HepG2 (cell line): ENCODE results near the gene PDE4D. TPM values are rescaled to one million over a fixed set of nuclear protein-coding genes. Genes with fewer than 3 reads are reported as not detected.

ENCODE experiments used
- ATAC-seq: fragments of 200-7000 bp; cut with Tn5 transposase; 3 replicates; pipeline ENCODE4 v1.9.1; 2020; ENCODE audit warnings: mild to moderate bottlenecking, moderate library complexity
- BruUV-seq: library from RNA; stranded (reverse); fragments of 400-500 nt; replicated peaks from 2 replicates; lab custom pipeline; 2021; lab: Mats Ljungman, UMichigan
- CTCF ChIA-PET: fragments of 300-600 bp; formaldehyde crosslinking; extraction: SDS; loops from one replicate; lab custom pipeline; 2021; ENCODE audit warnings: low total read pairs, inconsistent platforms, low intra/inter-chr PET ratio; lab: Yijun Ruan, JAX
- POLR2A ChIA-PET: fragments of 350-600 bp; sonication (Branson Sonifier 250); formaldehyde crosslinking; loops from one replicate; lab custom pipeline; 2020; ENCODE audit warnings: antibody characterized with exemption, inconsistent platforms; lab: Yijun Ruan, JAX
- DNase-seq: peaks from one replicate; pipeline ENCODE4 v3.0.0-alpha.2; 2015; ENCODE audit warnings: low spot score
- FAIRE-seq: peaks from 3 replicates; lab custom pipeline; 2011; peaks lifted over from hg19 to GRCh38; lab: Jason Lieb, UNC
- H2AFZ ChIP-seq: one replicate; pipeline ENCODE4 v1.6.1; 2011; ENCODE audit warnings: low read length, inconsistent platforms
- H3K27ac ChIP-seq: fragments of 300-600 bp; 3 replicates; pipeline ENCODE4 v1.8.0; 2011; ENCODE audit warnings: mixed run types, mild to moderate bottlenecking, mixed read lengths, low read length, inconsistent platforms; ENCODE audit not compliant: insufficient read depth; ENCODE audit errors: extremely low read length
- H3K27me3 ChIP-seq, 2 experiments: fragments of 200-600 bp in 1 of 2; 2 replicates in 1 of 2; 3 replicates in 1 of 2; pipeline versions ENCODE4 v1.6.0 to v1.8.0; 2011; ENCODE audit warnings: low read length in 2 of 2, mild to moderate bottlenecking in 2 of 2, moderate library complexity in 2 of 2, inconsistent platforms in 1 of 2; ENCODE audit not compliant: insufficient read depth in 2 of 2, control insufficient read depth in 1 of 2
- H3K36me3 ChIP-seq, 2 experiments: fragments of 200-600 bp in 1 of 2; replicated peaks in 1 of 2; 2 replicates in 1 of 2; 3 replicates in 1 of 2; pipeline versions ENCODE4 v1.5.1 to v1.8.0; 2011; ENCODE audit warnings: low read length in 2 of 2, inconsistent platforms in 1 of 2; ENCODE audit not compliant: insufficient read depth in 2 of 2, control insufficient read depth in 1 of 2
- H3K4me1 ChIP-seq: 2 replicates; pipeline ENCODE4 v1.5.1; 2012; ENCODE audit warnings: low read length, inconsistent platforms; ENCODE audit not compliant: insufficient read depth
- H3K4me2 ChIP-seq: 2 replicates; pipeline ENCODE4 v1.6.0; 2011; ENCODE audit warnings: low read depth, low read length, inconsistent platforms
- H3K4me3 ChIP-seq, 3 experiments: fragments of 200-600 bp in 1 of 3; sonication (generic), shearing (Covaris generic) in 1 of 3; replicated peaks in 1 of 3; 2 replicates each; pipeline ENCODE4 v1.5.1; 2011 to 2016; ENCODE audit warnings: low read length in 3 of 3, inconsistent platforms in 2 of 3, low read depth in 2 of 3, mild to moderate bottlenecking in 2 of 3, control low read depth in 1 of 3, mixed read lengths in 1 of 3; ENCODE audit not compliant: insufficient read depth in 1 of 3
- H3K79me2 ChIP-seq: one replicate; pipeline ENCODE4 v1.6.1; 2011; ENCODE audit warnings: low read length, inconsistent platforms; ENCODE audit not compliant: insufficient read depth
- H3K9ac ChIP-seq: 2 replicates; pipeline ENCODE4 v1.6.0; 2011; ENCODE audit warnings: mild to moderate bottlenecking, low read depth, low read length, inconsistent platforms; ENCODE audit not compliant: insufficient read depth
- H3K9me3 ChIP-seq: 2 replicates; pipeline ENCODE4 v1.5.1; 2012; ENCODE audit warnings: mild to moderate bottlenecking, low read length
- H4K20me1 ChIP-seq: 2 replicates; pipeline ENCODE4 v1.6.0; 2011; ENCODE audit warnings: inconsistent platforms, mild to moderate bottlenecking, low read length, moderate library complexity; ENCODE audit not compliant: insufficient read depth
- ZNF570 ChIP-seq: sonication (generic); formaldehyde crosslinking; IDR thresholded peaks from 2 replicates; pipeline ENCODE4 v1.4.0; 2020; ENCODE audit warnings: mild to moderate bottlenecking, missing genetic modification reagents, borderline replicate concordance
- ZNF577 ChIP-seq: sonication (generic); formaldehyde crosslinking; IDR thresholded peaks from 2 replicates; pipeline ENCODE4 v1.4.0; 2020; ENCODE audit warnings: mild to moderate bottlenecking, low read depth, missing genetic modification reagents, borderline replicate concordance
- WGBS: methylation state at CpG from one replicate; pipeline ENCODE4 v1.1.6; 2017; ENCODE audit warnings: low lambda C conversion rate; 5-methylcytosine and 5-hydroxymethylcytosine counted together
- in situ Hi-C: cut with HindIII; loops from 2 replicates; pipeline ENCODE4 v1.10.0; 2017; ENCODE audit warnings: low pct_unique_long_range_greater_than_20kb; ENCODE audit not compliant: extremely low pct_ligation_motif_present
- intact Hi-C: fragments of 100-400 bp; cut with micrococcal nuclease; formaldehyde crosslinking; loops from one replicate; pipeline ENCODE4 v1.10.0; 2022; ENCODE audit not compliant: unreplicated experiment
- polyA plus RNA-seq, 8 experiments: library from polyadenylated mRNA; depleted of rRNA in 3 of 8; stranded (reverse) in 7 of 8; unstranded in 1 of 8; fragments of >200 nt; fragmentation: Illumina TruSeq in 4 of 8; extraction: Trizol in 4 of 8; gene quantifications; 2 replicates each; pipeline versions ENCODE4 v1.2.1 to v1.2.3, GENCODE V29; 2011 to 2016; ENCODE audit warnings: low read depth in 4 of 8, missing spikeins in 1 of 8, mixed read lengths in 1 of 8; ENCODE audit not compliant: insufficient read depth in 1 of 8
- total RNA-seq, 5 experiments: library from RNA; depleted of rRNA; stranded (reverse); fragments of >200 nt; fragmentation: Illumina TruSeq; extraction: Trizol; gene quantifications; 2 replicates each; pipeline ENCODE4 v1.2.3, GENCODE V29; 2016; ENCODE audit warnings: low read depth in 1 of 5
- TF ChIP-seq, protein P1 (sequence below), 2 experiments: sonication (generic) in 1 of 2; formaldehyde crosslinking in 1 of 2; IDR thresholded peaks; 2 replicates each; pipeline versions ENCODE4 v1.6.1 to v1.9.0; 2014 to 2022; ENCODE audit warnings: antibody characterized with exemption in 1 of 2, borderline replicate concordance in 1 of 2, inconsistent platforms in 1 of 2, low read depth in 1 of 2, missing genetic modification reagents in 1 of 2
- TF ChIP-seq, protein P2 (sequence below): sonication (generic); formaldehyde crosslinking; conservative IDR thresholded peaks from 2 replicates; pipeline ENCODE4 v1.4.0; 2020; ENCODE audit warnings: missing genetic modification reagents

The PDE4D gene
- total and polyA plus RNA-seq, 2 of the 13 experiments (the other 11 are each of a cell fraction or from before 2014, with no cell fraction given), result 7.0 to 12.2 TPM

DNA sequence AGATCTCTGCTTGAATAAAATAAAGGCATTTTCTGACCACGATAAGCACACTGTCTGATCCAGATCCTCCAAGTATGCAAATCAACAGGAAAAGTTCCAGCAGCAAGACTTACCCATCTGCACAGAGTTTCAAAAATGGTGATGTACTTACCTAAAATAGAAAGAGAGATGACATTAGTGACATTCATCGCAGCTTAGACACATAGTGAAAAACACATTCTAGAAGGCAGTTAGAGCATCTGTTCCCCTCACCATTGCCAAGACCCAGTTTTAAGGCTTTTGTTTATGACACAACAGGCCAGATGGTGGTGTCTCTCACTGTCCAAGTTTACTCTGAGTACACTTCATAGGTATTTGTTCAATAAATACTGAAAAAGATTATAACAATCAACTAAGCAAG, 207.7 kb downstream of the PDE4D start:
- H3K9ac ChIP-seq, result no peak overlapping the region
- FAIRE-seq (no peak), DNase-seq (no peak), ATAC-seq (no peak)
- WGBS, result 94% methylated on average over 2 of the region's 2 CpGs
- in situ Hi-C loops, result no loop called here
- no peaks in the 10 kb centered on the region for H3K9me3 ChIP-seq
- H3K27me3 ChIP-seq, result no peaks in the 10 kb centered on the region
- no peaks in the 10 kb centered on the region for H3K36me3 ChIP-seq
- no peaks in the 10 kb centered on the region for H4K20me1 ChIP-seq
- no peaks in the 10 kb centered on the region for H3K79me2 ChIP-seq
- ChIA-PET POLR2A (no interaction called here), CTCF (no interaction called here)
- TF ChIP-seq, protein P1, sequence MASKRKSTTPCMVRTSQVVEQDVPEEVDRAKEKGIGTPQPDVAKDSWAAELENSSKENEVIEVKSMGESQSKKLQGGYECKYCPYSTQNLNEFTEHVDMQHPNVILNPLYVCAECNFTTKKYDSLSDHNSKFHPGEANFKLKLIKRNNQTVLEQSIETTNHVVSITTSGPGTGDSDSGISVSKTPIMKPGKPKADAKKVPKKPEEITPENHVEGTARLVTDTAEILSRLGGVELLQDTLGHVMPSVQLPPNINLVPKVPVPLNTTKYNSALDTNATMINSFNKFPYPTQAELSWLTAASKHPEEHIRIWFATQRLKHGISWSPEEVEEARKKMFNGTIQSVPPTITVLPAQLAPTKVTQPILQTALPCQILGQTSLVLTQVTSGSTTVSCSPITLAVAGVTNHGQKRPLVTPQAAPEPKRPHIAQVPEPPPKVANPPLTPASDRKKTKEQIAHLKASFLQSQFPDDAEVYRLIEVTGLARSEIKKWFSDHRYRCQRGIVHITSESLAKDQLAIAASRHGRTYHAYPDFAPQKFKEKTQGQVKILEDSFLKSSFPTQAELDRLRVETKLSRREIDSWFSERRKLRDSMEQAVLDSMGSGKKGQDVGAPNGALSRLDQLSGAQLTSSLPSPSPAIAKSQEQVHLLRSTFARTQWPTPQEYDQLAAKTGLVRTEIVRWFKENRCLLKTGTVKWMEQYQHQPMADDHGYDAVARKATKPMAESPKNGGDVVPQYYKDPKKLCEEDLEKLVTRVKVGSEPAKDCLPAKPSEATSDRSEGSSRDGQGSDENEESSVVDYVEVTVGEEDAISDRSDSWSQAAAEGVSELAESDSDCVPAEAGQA (IDR thresholded peaks at IDR 0.05; ENCODE audit: low read depth), result no peak
- TF ChIP-seq, protein P1 (CRISPR knock-in tag; IDR thresholded peaks at IDR 0.05; ENCODE audit: borderline replicate concordance), result no peak
- no peak for TF ChIP-seq ZNF570
- TF ChIP-seq, protein P2, sequence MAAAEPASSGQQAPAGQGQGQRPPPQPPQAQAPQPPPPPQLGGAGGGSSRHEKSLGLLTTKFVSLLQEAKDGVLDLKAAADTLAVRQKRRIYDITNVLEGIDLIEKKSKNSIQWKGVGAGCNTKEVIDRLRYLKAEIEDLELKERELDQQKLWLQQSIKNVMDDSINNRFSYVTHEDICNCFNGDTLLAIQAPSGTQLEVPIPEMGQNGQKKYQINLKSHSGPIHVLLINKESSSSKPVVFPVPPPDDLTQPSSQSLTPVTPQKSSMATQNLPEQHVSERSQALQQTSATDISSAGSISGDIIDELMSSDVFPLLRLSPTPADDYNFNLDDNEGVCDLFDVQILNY (CRISPR knock-in tag), result no peak
- TF ChIP-seq ZNF577 (CRISPR knock-in tag), result no peak
- no peak overlapping the region for H2AFZ ChIP-seq
- no peak overlapping the region for H3K27ac ChIP-seq
- intact Hi-C loops, result no loop called here
- no peak overlapping the region for H3K4me2 ChIP-seq
- no peaks in the 10 kb centered on the region for H3K4me1 ChIP-seq
- no peak overlapping the region for H3K4me3 ChIP-seq
- no TSS peak for BruUV-seq
